IPS DF 6.9 (cell line): ENCODE measurements around the gene PRDM8.

Experiments
- DNase-seq: peaks from one replicate; pipeline ENCODE4 v3.0.0-alpha.2; 2013; ENCODE audit warnings: low read depth, low spot score
- H3K27ac ChIP-seq: one replicate; pipeline ENCODE4 v1.5.1; 2013; ENCODE audit warnings: low read length, control low read depth
- H3K27me3 ChIP-seq: 2 replicates; pipeline ENCODE4 v1.6.1; 2013; ENCODE audit warnings: mild to moderate bottlenecking, low read length; ENCODE audit not compliant: control insufficient read depth, insufficient read depth
- H3K36me3 ChIP-seq: 2 replicates; pipeline ENCODE4 v1.6.1; 2013; ENCODE audit warnings: low read length; ENCODE audit not compliant: control insufficient read depth, insufficient read depth
- H3K4me1 ChIP-seq: 2 replicates; pipeline ENCODE4 v1.6.1; 2013; ENCODE audit warnings: low read length; ENCODE audit not compliant: control insufficient read depth, insufficient read depth
- H3K4me3 ChIP-seq: 2 replicates; pipeline ENCODE4 v1.5.1; 2013; ENCODE audit warnings: mild to moderate bottlenecking, low read length
- H3K9me3 ChIP-seq: 2 replicates; pipeline ENCODE4 v1.6.1; 2013; ENCODE audit warnings: low read length, inconsistent platforms; ENCODE audit not compliant: control insufficient read depth, insufficient read depth
- WGBS: extraction: QIAGEN DNeasy Blood & Tissue Kit; methylation state at CpG from one replicate; pipeline ENCODE4 v1.1.7; 2013; ENCODE audit warnings: mixed read lengths, missing lambda C conversion rate; ENCODE audit not compliant: insufficient read length, insufficient coverage; 5-methylcytosine and 5-hydroxymethylcytosine counted together

PRDM8 gene

DNA sequence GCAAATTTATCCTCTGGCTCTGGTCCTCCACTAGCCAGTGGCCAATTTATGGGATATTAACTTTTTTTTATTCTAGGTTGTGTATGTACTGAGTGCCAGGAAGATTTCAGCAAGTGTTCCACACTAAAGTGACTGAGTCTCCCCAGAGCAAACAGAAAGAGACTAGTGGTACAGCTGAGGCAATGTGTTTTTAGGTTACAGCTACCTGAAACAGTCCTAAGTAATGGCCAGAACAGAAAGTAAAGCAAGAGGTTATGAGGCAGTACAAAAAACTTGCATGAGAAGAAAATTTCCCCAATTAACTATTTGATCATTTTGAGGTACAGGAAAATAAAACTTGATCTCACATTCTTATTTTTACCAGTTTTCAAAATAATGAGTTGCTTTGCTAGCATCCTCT is 31.2 kb downstream of the PRDM8 start:
- H3K4me1 ChIP-seq: no peaks in the 10 kb centered on the region
- H3K27ac ChIP-seq: no peak overlapping the region
- DNase-seq: no peak
- H3K36me3 ChIP-seq: no peaks in the 10 kb centered on the region
- H3K4me3 ChIP-seq: no peak overlapping the region
- H3K27me3 ChIP-seq: no peaks in the 10 kb centered on the region
- H3K9me3 ChIP-seq: no peaks in the 10 kb centered on the region

DNA sequence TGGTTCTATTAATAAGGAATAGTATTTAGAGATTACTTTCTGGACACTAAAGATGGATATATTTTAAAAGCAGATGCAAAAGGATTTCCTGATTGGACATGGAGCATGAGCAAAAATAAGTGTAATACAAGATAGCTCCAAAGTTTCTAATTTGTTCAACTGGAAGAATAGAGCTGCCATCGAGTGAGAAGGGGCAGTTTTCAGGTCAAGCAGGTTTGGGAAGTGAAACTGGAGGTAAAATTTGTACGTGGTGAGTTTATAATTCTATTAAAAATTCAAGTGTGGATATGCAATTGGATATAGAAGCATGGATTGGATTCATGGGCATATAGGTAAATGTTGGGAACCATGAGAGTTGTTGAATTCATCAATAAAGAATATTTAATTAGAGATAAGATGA is 31.8 kb downstream of the PRDM8 start:
- WGBS: 100% methylated on average over 1 of the region's 2 CpGs
- H3K4me3 ChIP-seq: no peak overlapping the region
- no peak for DNase-seq

GRCh38 chr4:80229590-80229989 is 32.3 kb downstream of the PRDM8 start:
- Histone ChIP-seq H3K9me3 (no peaks in the 10 kb centered on the region), H3K4me1 (no peaks in the 10 kb centered on the region), H3K27me3 (no peaks in the 10 kb centered on the region), H3K27ac (no peak overlapping the region), H3K4me3 (no peak overlapping the region), H3K36me3 (no peaks in the 10 kb centered on the region)
- WGBS: no CpG with 5 or more reads among the region's 2 CpGs
- DNase-seq: no peak

More for the DNA sequence above, 31.8 kb downstream of the PRDM8 start:
- Histone ChIP-seq H3K27me3 (no peaks in the 10 kb centered on the region), H3K9me3 (no peaks in the 10 kb centered on the region), H3K27ac (no peak overlapping the region), H3K36me3 (no peaks in the 10 kb centered on the region), H3K4me1 (no peaks in the 10 kb centered on the region)

GRCh38 chr4:80231180-80231579 is 33.9 kb downstream of the PRDM8 start:
- DNase-seq: no peak
- WGBS: no CpG with 5 or more reads among the region's 5 CpGs
- H3K36me3 ChIP-seq: no peaks in the 10 kb centered on the region
- no peaks in the 10 kb centered on the region for H3K9me3 ChIP-seq
- H3K27ac ChIP-seq: no peak overlapping the region
- no peaks in the 10 kb centered on the region for H3K4me1 ChIP-seq
- H3K27me3 ChIP-seq: no peaks in the 10 kb centered on the region
- H3K4me3 ChIP-seq: no peak overlapping the region

DNA sequence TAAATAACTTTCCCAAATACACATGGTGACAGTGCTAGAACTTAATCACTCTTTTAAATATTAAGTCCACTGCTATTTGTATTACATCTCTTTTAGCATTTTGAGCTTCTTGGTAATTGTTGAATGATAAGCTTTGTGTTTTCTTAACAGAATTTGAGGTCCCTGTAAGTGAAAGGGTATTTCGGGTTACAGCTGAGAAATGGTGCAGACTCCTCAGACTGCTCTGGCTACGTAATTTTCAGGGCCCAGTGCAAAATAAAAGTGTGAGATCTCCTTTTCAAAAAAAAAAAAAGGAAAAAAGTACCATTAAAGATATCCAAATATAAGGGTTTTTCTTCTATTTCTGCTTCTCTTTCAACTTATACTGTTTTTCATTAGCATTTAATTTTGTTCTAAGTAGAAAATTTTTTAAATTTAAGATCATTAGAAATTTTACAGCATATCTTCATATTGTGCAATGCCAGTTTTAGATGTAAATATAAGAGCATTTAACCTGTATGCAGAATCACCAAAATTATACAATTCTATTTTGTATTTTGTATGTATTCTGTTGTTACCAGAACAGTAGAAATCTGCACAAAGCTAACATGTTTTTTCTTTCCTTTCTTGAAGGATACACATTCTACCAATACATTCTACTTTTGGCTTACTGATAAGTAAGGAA is 35.5 kb downstream of the PRDM8 start:
- no peak overlapping the region for H3K4me3 ChIP-seq
- no peaks in the 10 kb centered on the region for H3K4me1 ChIP-seq
- H3K9me3 ChIP-seq: no peaks in the 10 kb centered on the region
- H3K27me3 ChIP-seq: no peaks in the 10 kb centered on the region
- no peak for DNase-seq
- no CpG with 5 or more reads among the region's 2 CpGs for WGBS
- H3K27ac ChIP-seq: no peak overlapping the region
- H3K36me3 ChIP-seq: no peaks in the 10 kb centered on the region

DNA sequence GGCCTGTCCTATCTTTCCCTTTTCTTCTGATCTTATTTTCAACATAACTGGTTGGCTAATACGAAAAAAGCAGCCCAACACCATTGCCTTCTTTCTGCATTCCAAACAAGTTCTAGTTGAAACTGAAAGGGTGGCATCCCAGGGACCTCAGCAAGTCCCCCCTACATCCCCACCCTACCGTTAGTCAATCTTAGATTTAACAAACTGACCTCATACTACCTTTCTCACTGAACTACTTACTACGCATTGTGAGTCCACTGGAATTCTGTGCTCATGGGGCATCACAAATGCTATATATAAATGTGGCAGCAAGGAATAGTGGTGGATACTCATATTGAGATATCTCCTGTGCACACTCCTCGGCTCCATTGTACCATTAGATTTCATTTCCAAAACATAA is 36.1 kb downstream of the PRDM8 start:
- Histone ChIP-seq H3K9me3 (no peaks in the 10 kb centered on the region), H3K36me3 (no peaks in the 10 kb centered on the region), H3K27ac (no peak overlapping the region), H3K27me3 (no peaks in the 10 kb centered on the region), H3K4me3 (no peak overlapping the region), H3K4me1 (no peaks in the 10 kb centered on the region)
- DNase-seq: no peak
- no CpG with 5 or more reads among the region's 4 CpGs for WGBS

DNA sequence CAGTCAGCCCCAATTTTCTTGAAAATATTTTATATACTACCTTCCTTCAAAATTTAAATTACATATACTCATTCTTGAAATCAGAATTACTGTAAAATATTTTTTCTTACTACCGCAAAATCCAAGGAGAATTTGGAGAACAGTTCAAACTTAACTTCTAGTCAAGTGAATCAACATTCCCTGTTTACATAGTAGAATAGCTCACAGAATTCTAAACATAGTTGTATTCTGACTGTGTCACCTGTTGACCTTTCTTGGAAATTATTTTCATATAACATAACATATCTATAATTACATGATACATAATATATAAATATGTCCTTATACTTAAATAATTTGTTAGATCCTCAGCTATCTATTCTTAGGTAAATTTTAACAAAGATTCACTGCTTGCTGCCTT is 38.1 kb downstream of the PRDM8 start:
- no peak overlapping the region for H3K27ac ChIP-seq

DNA sequence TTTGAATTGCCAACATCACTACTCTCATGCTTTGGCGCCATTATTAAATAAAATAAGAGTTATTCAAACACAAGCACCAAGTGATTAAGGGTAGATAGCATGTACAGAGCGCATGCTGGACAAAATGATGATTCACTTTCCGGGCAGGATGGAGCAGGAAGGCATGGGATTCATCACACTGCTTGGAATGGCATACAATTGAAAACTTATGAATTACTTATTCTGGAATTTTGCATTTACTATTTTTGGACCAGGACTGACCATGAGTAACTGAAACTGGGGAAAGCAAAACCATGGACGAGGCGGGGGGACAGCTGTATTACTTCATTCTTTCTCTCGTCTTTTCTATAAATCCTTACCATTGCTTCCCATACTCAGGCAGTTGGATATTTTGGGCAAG is 40.7 kb downstream of the PRDM8 start:
- Histone ChIP-seq H3K4me1 (no peaks in the 10 kb centered on the region), H3K4me3 (no peak overlapping the region), H3K27me3 (no peaks in the 10 kb centered on the region), H3K27ac (no peak overlapping the region), H3K9me3 (no peaks in the 10 kb centered on the region), H3K36me3 (no peaks in the 10 kb centered on the region)
- WGBS: no CpG with 5 or more reads among the region's 6 CpGs
- no peak for DNase-seq

More for the DNA sequence above, 38.1 kb downstream of the PRDM8 start:
- Histone ChIP-seq H3K36me3 (no peaks in the 10 kb centered on the region), H3K9me3 (no peaks in the 10 kb centered on the region), H3K27me3 (no peaks in the 10 kb centered on the region), H3K4me3 (no peak overlapping the region), H3K4me1 (no peaks in the 10 kb centered on the region)
- DNase-seq: no peak
- WGBS: 100% methylated on average over 1 of the region's 1 CpG

GRCh38 chr4:80239480-80240150 is 42.3 kb downstream of the PRDM8 start:
- Histone ChIP-seq H3K9me3 (no peaks in the 10 kb centered on the region), H3K4me1 (no peaks in the 10 kb centered on the region), H3K27ac (no peak overlapping the region), H3K27me3 (no peaks in the 10 kb centered on the region), H3K36me3 (no peaks in the 10 kb centered on the region), H3K4me3 (no peak overlapping the region)
- DNase-seq: no peak
- WGBS: no CpG with 5 or more reads among the region's 3 CpGs

- H3K4me3 ChIP-seq: no peak overlapping the region
- no peak overlapping the region for H3K27ac ChIP-seq
- no peaks in the 10 kb centered on the region for H3K9me3 ChIP-seq
- H3K27me3 ChIP-seq: no peaks in the 10 kb centered on the region
- H3K36me3 ChIP-seq: no peaks in the 10 kb centered on the region
- no peaks in the 10 kb centered on the region for H3K4me1 ChIP-seq
- DNase-seq: no peak
These were observed 43.7 kb downstream of the PRDM8 start for GRCh38 chr4:80240976-80241375.
